ENCODE measurements around the gene EVI2B. TPM values are rescaled to one million over a fixed set of nuclear protein-coding genes. Genes with fewer than 3 reads are reported as not detected.

Gene EVI2B
- total RNA-seq, 2 experiments from 2014 or later: 17.4 to 71.0 TPM

DNA sequence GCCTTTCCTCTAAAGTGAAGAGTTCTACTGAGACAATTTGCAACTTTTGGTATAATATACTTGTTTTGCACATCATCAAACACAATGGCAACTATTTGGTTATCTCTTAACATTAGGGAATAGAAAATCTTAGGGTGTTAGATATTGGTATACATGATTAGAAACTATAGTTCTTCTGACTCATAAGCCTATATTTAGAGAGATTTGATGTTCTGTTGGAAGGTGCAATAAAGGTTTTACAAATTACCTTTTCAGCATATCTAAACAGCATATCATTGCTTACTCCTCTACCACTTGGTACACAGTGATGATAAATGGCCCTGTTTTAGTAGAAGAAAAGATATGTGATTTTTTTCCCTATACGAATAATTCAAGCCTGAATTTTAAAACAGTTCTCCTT is 6.2 kb downstream of the EVI2B start:
- Histone ChIP-seq H3K36me3 (ENCODE audit: insufficient read depth, low read length) (peaks cover 66% of the 10 kb centered on the region), H4K20me1 (ENCODE audit: insufficient read depth, low read length) (no peaks in the 10 kb centered on the region), H3K9me2 (ENCODE audit: insufficient read depth, low read length) (no peaks in the 10 kb centered on the region), H2AFZ (ENCODE audit: low read length) (no peak overlapping the region), H3K4me1 (ENCODE audit: insufficient read depth, low read length, poor library complexity, severe bottlenecking) (peaks cover 31% of the 10 kb centered on the region), H3K4me2 (ENCODE audit: low read length) (peak overlapping the region; percentile 93), H3K79me2 (ENCODE audit: insufficient read depth, low read depth, low read length) (peaks cover 99% of the 10 kb centered on the region), H3K4me3 (ENCODE audit: low read depth, low read length, poor library complexity, severe bottlenecking) (no peak overlapping the region), H3K27ac (ENCODE audit: low read depth, low read length, poor library complexity, severe bottlenecking) (no peak overlapping the region), H3K9me3 (ENCODE audit: low read length) (peaks cover 16% of the 10 kb centered on the region; the same call in 1 of the 2 replicates)
- CTCF ChIA-PET (ENCODE audit: unreplicated experiment): no interaction called here
- POLR2A ChIA-PET: no interaction called here
- TF ChIP-seq, protein P1, sequence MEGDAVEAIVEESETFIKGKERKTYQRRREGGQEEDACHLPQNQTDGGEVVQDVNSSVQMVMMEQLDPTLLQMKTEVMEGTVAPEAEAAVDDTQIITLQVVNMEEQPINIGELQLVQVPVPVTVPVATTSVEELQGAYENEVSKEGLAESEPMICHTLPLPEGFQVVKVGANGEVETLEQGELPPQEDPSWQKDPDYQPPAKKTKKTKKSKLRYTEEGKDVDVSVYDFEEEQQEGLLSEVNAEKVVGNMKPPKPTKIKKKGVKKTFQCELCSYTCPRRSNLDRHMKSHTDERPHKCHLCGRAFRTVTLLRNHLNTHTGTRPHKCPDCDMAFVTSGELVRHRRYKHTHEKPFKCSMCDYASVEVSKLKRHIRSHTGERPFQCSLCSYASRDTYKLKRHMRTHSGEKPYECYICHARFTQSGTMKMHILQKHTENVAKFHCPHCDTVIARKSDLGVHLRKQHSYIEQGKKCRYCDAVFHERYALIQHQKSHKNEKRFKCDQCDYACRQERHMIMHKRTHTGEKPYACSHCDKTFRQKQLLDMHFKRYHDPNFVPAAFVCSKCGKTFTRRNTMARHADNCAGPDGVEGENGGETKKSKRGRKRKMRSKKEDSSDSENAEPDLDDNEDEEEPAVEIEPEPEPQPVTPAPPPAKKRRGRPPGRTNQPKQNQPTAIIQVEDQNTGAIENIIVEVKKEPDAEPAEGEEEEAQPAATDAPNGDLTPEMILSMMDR (conservative IDR thresholded peaks at IDR 0.05; ENCODE audit: low read length): no peak
- TF ChIP-seq EZH2phosphoT487 (IDR thresholded peaks at IDR 0.05; ENCODE audit: borderline replicate concordance, low read depth, low read length): no peak
- intact Hi-C loops (cut with micrococcal nuclease; ENCODE audit: unreplicated experiment): no loop called here
- DNase-seq (ENCODE audit: low spot score): no peak
- BruUV-seq (replicated peaks): no TSS peak

- TF ChIP-seq, protein P1 (conservative IDR thresholded peaks at IDR 0.05; ENCODE audit: low read length): no peak
- TF ChIP-seq EZH2phosphoT487 (IDR thresholded peaks at IDR 0.05; ENCODE audit: borderline replicate concordance, low read depth, low read length): no peak
- H3K9me2 ChIP-seq (ENCODE audit: insufficient read depth, low read length): no peaks in the 10 kb centered on the region
- no peak overlapping the region for H3K4me3 ChIP-seq (ENCODE audit: low read depth, low read length, poor library complexity, severe bottlenecking)
- H4K20me1 ChIP-seq (ENCODE audit: insufficient read depth, low read length): no peaks in the 10 kb centered on the region
- no TSS peak for BruUV-seq (replicated peaks)
- H3K36me3 ChIP-seq (ENCODE audit: insufficient read depth, low read length): peaks cover 36% of the 10 kb centered on the region
- H2AFZ ChIP-seq (ENCODE audit: low read length): no peak overlapping the region
- intact Hi-C loops (cut with micrococcal nuclease; ENCODE audit: unreplicated experiment): no loop called here
- no peak overlapping the region for H3K4me2 ChIP-seq (ENCODE audit: low read length)
- H3K4me1 ChIP-seq (ENCODE audit: insufficient read depth, low read length, poor library complexity, severe bottlenecking): no peaks in the 10 kb centered on the region
- ChIA-PET CTCF (ENCODE audit: unreplicated experiment) (no interaction called here), POLR2A (interaction anchor here (0.5 kb wide), 1 partner anchor 106 kb away, joined by 3 read pairs; no protein-coding TSS in a partner anchor)
- H3K79me2 ChIP-seq (ENCODE audit: insufficient read depth, low read depth, low read length): peaks cover 19% of the 10 kb centered on the region; the same call in 1 of the 2 replicates
- DNase-seq (ENCODE audit: low spot score): no peak
- peaks cover 8% of the 10 kb centered on the region; the same call in 1 of the 2 replicates for H3K9me3 ChIP-seq (ENCODE audit: low read length)
- no peak overlapping the region for H3K27ac ChIP-seq (ENCODE audit: low read depth, low read length, poor library complexity, severe bottlenecking)
Measured at GRCh38 chr17:31299624-31300023, 14.2 kb downstream of the EVI2B start.

DNA sequence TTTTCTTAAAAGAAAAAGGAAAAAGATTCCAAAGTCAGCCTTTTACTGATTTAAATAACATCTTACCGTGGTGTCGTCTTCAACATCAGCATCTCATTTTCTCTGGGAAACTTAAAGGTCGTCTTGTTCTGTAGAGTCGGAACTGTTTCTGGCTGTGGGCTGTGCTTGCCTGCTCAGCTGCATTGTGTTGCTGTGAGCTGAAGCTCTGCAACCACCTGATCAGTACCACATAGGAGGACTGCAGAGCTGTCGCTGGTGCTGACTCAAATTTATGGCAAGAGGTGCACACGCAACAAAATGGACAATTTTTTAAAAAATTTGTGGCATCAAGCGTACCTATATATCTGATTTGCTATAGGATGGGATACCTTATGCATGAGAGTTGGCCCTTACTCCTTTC is 16.8 kb downstream of the EVI2B start, which contains the start of gene OMG:
Gene OMG (minus strand): TSS at position 150 of the 400 bp plus-strand sequence. CDS start 908 bp downstream, outside the sequence.
- POLR2A ChIA-PET: no interaction called here
- Histone ChIP-seq H3K27ac (ENCODE audit: low read depth, low read length, poor library complexity, severe bottlenecking) (no peak within 1 kb of the TSS), H3K4me2 (ENCODE audit: low read length) (no peak within 1 kb of the TSS), H4K20me1 (ENCODE audit: insufficient read depth, low read length) (no peaks in the 10 kb centered on the region), H3K4me3 (ENCODE audit: low read depth, low read length, poor library complexity, severe bottlenecking) (no peak within 1 kb of the TSS), H2AFZ (ENCODE audit: low read length) (no peak within 1 kb of the TSS), H3K9me2 (ENCODE audit: insufficient read depth, low read length) (no peaks in the 10 kb centered on the region), H3K79me2 (ENCODE audit: insufficient read depth, low read depth, low read length) (no peaks in the 10 kb centered on the region), H3K4me1 (ENCODE audit: insufficient read depth, low read length, poor library complexity, severe bottlenecking) (no peaks in the 10 kb centered on the region), H3K9me3 (ENCODE audit: low read length) (no peaks in the 10 kb centered on the region), H3K36me3 (ENCODE audit: insufficient read depth, low read length) (peaks cover 11% of the 10 kb centered on the region; the same call in 1 of the 2 replicates)
- CTCF ChIA-PET (ENCODE audit: unreplicated experiment): no interaction called here
- no TSS peak for BruUV-seq (replicated peaks)
- intact Hi-C loops (cut with micrococcal nuclease; ENCODE audit: unreplicated experiment): no loop called here
- no peak for DNase-seq (ENCODE audit: low spot score)
- no peak for TF ChIP-seq EZH2phosphoT487 (IDR thresholded peaks at IDR 0.05; ENCODE audit: borderline replicate concordance, low read depth, low read length)

Measured in OCI-LY7 (cell line).